ENCODE data around the gene B4GALT1.

Gene B4GALT1

GRCh38 chr9:33178972-33179697 is 12.0 kb upstream of the B4GALT1 start:
- Histone ChIP-seq H4K20me1 (ENCODE audit: insufficient read depth, low read length) (no peaks in the 10 kb centered on the region), H3K4me2 (ENCODE audit: low read depth, low read length) (no peak overlapping the region), H3K27me3 (replicated peaks; ENCODE audit: insufficient read depth, low read length) (no peaks in the 10 kb centered on the region), H3K79me2 (ENCODE audit: low read length) (no peaks in the 10 kb centered on the region), H3K9me3 (replicated peaks; ENCODE audit: insufficient read depth, low read length) (no peaks in the 10 kb centered on the region), H3K9me2 (replicated peaks; ENCODE audit: insufficient read depth, low read length) (no peaks in the 10 kb centered on the region), H3K9ac (ENCODE audit: low read length) (no peak overlapping the region), H3K36me3 (replicated peaks; ENCODE audit: insufficient read depth, low read length) (no peaks in the 10 kb centered on the region), H3K4me3 (ENCODE audit: low read length) (no peak overlapping the region), H3F3A (ENCODE audit: insufficient read depth, low read length) (no peaks in the 10 kb centered on the region), H3K4me1 (ENCODE audit: low read length) (no peaks in the 10 kb centered on the region), H2AFZ (ENCODE audit: low read length) (no peak overlapping the region), H3K27ac (ENCODE audit: low read length) (no peak overlapping the region)
- TF ChIP-seq CTCF (IDR thresholded peaks at IDR 0.05; ENCODE audit: low read length), result no peak
- no peak for TF ChIP-seq EZH2 (optimal IDR thresholded peaks at IDR 0.05; ENCODE audit: low read depth, low read length)
- TF ChIP-seq EZH2phosphoT487 (IDR thresholded peaks at IDR 0.05; ENCODE audit: low read length), result no peak
- DNase-seq, result peak; percentile 4

GRCh38 chr9:33177639-33178038 is 10.5 kb upstream of the B4GALT1 start:
- DNase-seq, result no peak
- Histone ChIP-seq H3K4me2 (ENCODE audit: low read depth, low read length) (no peak overlapping the region), H3K9me2 (replicated peaks; ENCODE audit: insufficient read depth, low read length) (no peaks in the 10 kb centered on the region), H3K36me3 (replicated peaks; ENCODE audit: insufficient read depth, low read length) (no peaks in the 10 kb centered on the region), H4K20me1 (ENCODE audit: insufficient read depth, low read length) (no peaks in the 10 kb centered on the region), H3K4me1 (ENCODE audit: low read length) (no peaks in the 10 kb centered on the region), H3F3A (ENCODE audit: insufficient read depth, low read length) (no peaks in the 10 kb centered on the region), H3K4me3 (ENCODE audit: low read length) (no peak overlapping the region), H3K27me3 (replicated peaks; ENCODE audit: insufficient read depth, low read length) (no peaks in the 10 kb centered on the region), H3K9ac (ENCODE audit: low read length) (no peak overlapping the region), H3K79me2 (ENCODE audit: low read length) (no peaks in the 10 kb centered on the region), H2AFZ (ENCODE audit: low read length) (no peak overlapping the region), H3K27ac (ENCODE audit: low read length) (no peak overlapping the region), H3K9me3 (replicated peaks; ENCODE audit: insufficient read depth, low read length) (no peaks in the 10 kb centered on the region)
- no peak for TF ChIP-seq CTCF (IDR thresholded peaks at IDR 0.05; ENCODE audit: low read length)
- TF ChIP-seq EZH2phosphoT487 (IDR thresholded peaks at IDR 0.05; ENCODE audit: low read length), result no peak
- TF ChIP-seq EZH2 (optimal IDR thresholded peaks at IDR 0.05; ENCODE audit: low read depth, low read length), result no peak

GRCh38 chr9:33177086-33177485 is 9.9 kb upstream of the B4GALT1 start:
- H3K9me3 ChIP-seq (replicated peaks; ENCODE audit: insufficient read depth, low read length), result no peaks in the 10 kb centered on the region
- H3K4me1 ChIP-seq (ENCODE audit: low read length), result no peaks in the 10 kb centered on the region
- TF ChIP-seq EZH2phosphoT487 (IDR thresholded peaks at IDR 0.05; ENCODE audit: low read length), result no peak
- no peak for TF ChIP-seq CTCF (IDR thresholded peaks at IDR 0.05; ENCODE audit: low read length)
- TF ChIP-seq EZH2 (optimal IDR thresholded peaks at IDR 0.05; ENCODE audit: low read depth, low read length), result no peak
- no peaks in the 10 kb centered on the region for H4K20me1 ChIP-seq (ENCODE audit: insufficient read depth, low read length)
- no peaks in the 10 kb centered on the region for H3K79me2 ChIP-seq (ENCODE audit: low read length)
- H3K4me2 ChIP-seq (ENCODE audit: low read depth, low read length), result no peak overlapping the region
- H3K9me2 ChIP-seq (replicated peaks; ENCODE audit: insufficient read depth, low read length), result no peaks in the 10 kb centered on the region
- H3K4me3 ChIP-seq (ENCODE audit: low read length), result no peak overlapping the region
- peak; percentile 3 for DNase-seq
- H3F3A ChIP-seq (ENCODE audit: insufficient read depth, low read length), result no peaks in the 10 kb centered on the region
- H2AFZ ChIP-seq (ENCODE audit: low read length), result no peak overlapping the region
- no peaks in the 10 kb centered on the region for H3K27me3 ChIP-seq (replicated peaks; ENCODE audit: insufficient read depth, low read length)
- no peak overlapping the region for H3K9ac ChIP-seq (ENCODE audit: low read length)
- H3K36me3 ChIP-seq (replicated peaks; ENCODE audit: insufficient read depth, low read length), result no peaks in the 10 kb centered on the region
- no peak overlapping the region for H3K27ac ChIP-seq (ENCODE audit: low read length)
